Fibroblast of skin of right biceps (primary cell): ENCODE results near the gene CGRRF1.

Experiments used
- DNase-seq: peaks from one replicate; pipeline ENCODE4 v3.0.0-alpha.2; 2013

The CGRRF1 gene

GRCh38 chr14:54509546-54510501 is at the start of gene CGRRF1:
Gene CGRRF1, plus strand, starts transcription at chr14:54509906. Its CDS starts 54 bp downstream, at chr14:54509960.
- DNase-seq: peak; percentile 99

GRCh38 chr14:54462048-54462447 is 47.7 kb upstream of the CGRRF1 start:
- no peak for DNase-seq

GRCh38 chr14:54465654-54466053 is 44.1 kb upstream of the CGRRF1 start:
- DNase-seq: no peak

GRCh38 chr14:54467280-54467679 is 42.4 kb upstream of the CGRRF1 start:
- DNase-seq: no peak

- no peak for DNase-seq
These were observed 39.0 kb upstream of the CGRRF1 start for GRCh38 chr14:54470701-54471100.

GRCh38 chr14:54471641-54472040 is 38.1 kb upstream of the CGRRF1 start:
- DNase-seq: no peak

- no peak for DNase-seq
These were observed 37.4 kb upstream of the CGRRF1 start for GRCh38 chr14:54472315-54472714.

- no peak for DNase-seq
These were observed 35.4 kb upstream of the CGRRF1 start for GRCh38 chr14:54474232-54474793.

GRCh38 chr14:54475187-54475899 is 34.4 kb upstream of the CGRRF1 start:
- peak; percentile 23 for DNase-seq

GRCh38 chr14:54475911-54476310 is 33.8 kb upstream of the CGRRF1 start:
- DNase-seq: no peak

- no peak for DNase-seq
These were observed 31.0 kb upstream of the CGRRF1 start for GRCh38 chr14:54478636-54479215.

GRCh38 chr14:54480830-54481562 is 28.7 kb upstream of the CGRRF1 start:
- no peak for DNase-seq

- DNase-seq: no peak
These were observed 28.0 kb upstream of the CGRRF1 start for GRCh38 chr14:54481695-54482094.

- no peak for DNase-seq
These were observed 26.5 kb upstream of the CGRRF1 start for GRCh38 chr14:54483073-54483745.

- DNase-seq: no peak
These were observed 25.9 kb upstream of the CGRRF1 start for GRCh38 chr14:54483846-54484245.

GRCh38 chr14:54486685-54487084 is 23.0 kb upstream of the CGRRF1 start:
- DNase-seq: peak; percentile 30

- peak; percentile 55 for DNase-seq
These were observed 21.9 kb upstream of the CGRRF1 start for GRCh38 chr14:54487771-54488170.

- DNase-seq: no peak
These were observed 21.4 kb upstream of the CGRRF1 start for GRCh38 chr14:54488318-54488645.

- peak; percentile 95 for DNase-seq
These were observed 20.9 kb upstream of the CGRRF1 start, which contains the start of gene GMFB for GRCh38 chr14:54488646-54489317. Gene GMFB, minus strand, starts transcription at chr14:54488980. Its CDS starts 53 bp downstream, at chr14:54488927.

- DNase-seq: no peak
These were observed 20.4 kb upstream of the CGRRF1 start for GRCh38 chr14:54489318-54489683.

GRCh38 chr14:54489731-54490444 is 19.8 kb upstream of the CGRRF1 start:
- DNase-seq: no peak
